HG03378 (cell line): ENCODE measurements around the gene CLDN24.
"Not testable (repeated sequence)": the region's sequence is repeated elsewhere in the genome, so short reads cannot be mapped to it uniquely, and the experiment has no call there.

Source experiments
- ATAC-seq: cut with Tn5 transposase; IDR thresholded peaks from one replicate; pipeline ENCODE4 v1.9.1; 2021; ENCODE audit warnings: mild to moderate bottlenecking, moderate library complexity; ENCODE audit not compliant: unreplicated experiment

The CLDN24 gene

GRCh38 chr4:183347566-183347965 lies 25.3 kb upstream of the CLDN24 start:
- ATAC-seq, result no peak

GRCh38 chr4:183347146-183347545 lies 24.9 kb upstream of the CLDN24 start:
- no peak for ATAC-seq

GRCh38 chr4:183345261-183345660 lies 23.0 kb upstream of the CLDN24 start:
- ATAC-seq, result no peak

DNA sequence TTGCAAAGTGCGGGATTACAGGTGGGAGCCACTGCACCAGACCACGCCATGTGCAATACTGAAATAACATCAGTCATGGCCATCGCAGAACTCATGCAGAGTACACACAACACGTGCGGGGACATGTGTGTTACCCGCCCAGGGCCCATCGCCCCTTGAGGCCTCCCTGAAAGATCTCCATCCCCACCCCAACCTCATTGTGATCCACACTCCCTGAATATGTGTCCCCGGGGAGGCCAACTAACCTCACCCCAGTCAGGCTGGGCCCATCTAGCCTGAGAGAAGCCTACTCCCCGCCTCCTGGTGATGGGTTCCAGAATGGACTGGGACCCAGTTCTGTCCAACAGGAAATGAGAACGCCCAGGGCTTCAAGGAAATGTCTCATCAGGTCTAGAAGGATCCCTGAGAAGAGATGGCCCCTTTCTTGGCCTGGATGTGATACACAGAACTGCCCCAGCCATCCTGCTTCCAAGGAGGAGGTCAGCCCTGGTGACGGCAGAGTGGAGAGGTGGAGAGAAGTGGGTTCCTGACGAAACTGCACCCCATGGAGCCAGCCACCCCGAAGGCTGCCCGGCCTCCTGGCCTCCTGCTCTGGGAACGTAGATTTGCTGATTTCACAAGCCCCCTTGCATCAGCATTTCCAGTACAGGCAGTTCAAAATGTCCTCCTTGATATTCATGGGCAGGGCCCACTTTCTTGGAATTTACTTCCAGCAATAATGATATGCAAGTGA lies 22.5 kb upstream of the CLDN24 start:
- no peak for ATAC-seq

DNA sequence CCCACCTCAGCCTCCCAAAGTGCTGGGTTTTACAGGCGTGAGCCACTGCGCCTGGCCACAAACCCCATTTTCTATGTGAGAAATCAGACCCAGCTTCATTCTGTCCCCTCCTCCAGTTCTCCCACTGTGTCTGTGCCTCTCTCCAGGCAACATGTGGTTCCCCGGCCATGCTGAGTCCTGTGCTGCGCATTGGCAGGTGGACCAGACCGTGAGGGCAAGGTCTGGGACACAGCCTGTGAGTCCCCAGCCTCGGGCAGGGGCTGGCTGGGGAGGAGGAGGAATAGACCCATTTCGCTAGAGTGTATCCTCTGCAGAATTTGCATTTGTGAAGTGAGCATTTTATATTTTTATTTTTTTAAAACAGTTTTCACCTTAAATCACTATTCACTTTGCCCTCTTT lies 21.5 kb upstream of the CLDN24 start:
- no peak for ATAC-seq

DNA sequence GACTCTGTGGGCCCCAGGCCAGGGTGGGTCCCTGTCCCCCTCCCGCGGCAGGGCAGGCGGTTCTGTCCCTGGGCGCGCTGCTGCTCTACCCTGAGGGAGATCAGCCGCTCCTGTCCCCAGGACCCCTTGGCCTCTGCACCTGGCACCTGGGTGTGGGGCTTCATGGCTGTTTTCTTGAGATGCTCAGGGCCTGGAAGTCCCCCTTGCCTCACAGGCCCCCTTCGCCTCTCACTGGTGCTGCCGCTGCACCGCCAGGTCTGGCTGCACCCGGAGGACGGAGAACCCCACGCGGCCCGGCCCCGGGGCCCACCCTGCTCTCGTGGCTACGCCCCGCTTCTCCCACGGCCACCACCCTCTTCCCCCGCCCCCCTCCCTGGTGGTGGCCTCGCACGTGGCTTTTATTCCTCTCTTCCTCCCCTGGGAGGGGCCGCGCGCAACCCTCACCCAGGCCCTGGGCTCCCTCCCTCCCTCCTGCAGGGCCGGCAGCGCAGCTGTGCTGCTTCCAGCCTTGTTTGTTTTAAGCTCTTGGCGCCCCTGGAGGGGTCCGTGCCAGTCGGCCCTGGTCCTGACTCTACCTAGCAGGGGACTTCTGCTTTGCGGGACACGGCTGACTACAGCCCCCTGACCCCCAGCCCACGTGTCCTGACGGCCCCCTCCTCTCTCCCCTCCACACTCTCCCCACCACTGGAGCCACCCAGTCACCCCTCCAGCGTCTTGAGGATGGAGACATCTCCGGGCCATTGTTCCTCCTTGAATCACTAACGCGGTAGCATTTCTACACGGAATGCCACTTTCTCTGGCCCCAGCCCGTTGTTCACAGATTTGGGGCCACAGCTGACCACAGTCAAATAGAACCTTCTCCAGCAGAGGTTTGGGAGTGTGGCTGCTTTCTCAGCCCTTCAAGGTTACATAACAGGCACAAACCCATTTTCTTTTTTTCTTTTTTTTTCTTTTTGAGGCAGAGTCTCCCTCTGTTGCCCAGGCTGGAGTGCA lies 20.6 kb upstream of the CLDN24 start:
- ATAC-seq, result no peak

DNA sequence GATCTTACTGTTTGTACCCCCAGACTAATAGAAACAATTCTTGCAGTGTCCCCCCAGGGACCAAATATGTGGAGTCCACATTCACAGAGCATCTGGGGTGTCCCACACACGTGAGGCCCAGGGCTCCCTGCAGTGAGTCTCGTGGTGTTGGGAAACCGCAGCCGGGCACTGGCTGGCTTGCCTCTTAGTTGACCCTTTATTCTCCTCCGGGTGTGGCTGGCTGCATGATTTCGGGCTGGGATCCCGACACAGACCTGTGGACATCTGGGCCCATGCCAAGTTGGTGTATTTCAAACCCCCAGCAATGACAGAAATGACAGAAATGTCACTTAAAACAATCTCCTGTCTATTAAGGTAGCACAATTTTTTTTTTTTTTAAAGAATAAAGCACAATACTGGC lies 15.6 kb upstream of the CLDN24 start:
- no peak for ATAC-seq

DNA sequence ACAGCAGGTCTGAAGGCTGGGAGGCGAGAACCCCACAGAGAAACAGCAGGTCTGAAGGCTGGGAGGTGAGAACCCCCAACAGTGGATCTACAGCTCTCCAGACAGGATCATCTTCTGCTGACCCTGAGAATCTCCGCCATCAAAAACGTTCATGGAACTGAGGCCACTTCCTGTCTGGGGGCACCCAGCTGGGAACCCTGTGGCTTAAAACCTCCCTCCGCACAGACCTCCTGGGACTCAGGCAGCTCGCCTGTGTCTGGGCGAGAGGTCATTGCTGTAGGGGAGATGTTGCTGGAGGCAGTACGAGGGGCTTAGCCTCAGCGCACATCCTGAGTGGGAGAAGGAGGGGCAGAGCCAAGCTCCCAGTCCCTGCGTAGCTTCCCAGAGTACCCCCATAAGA lies 15.1 kb upstream of the CLDN24 start:
- no peak for ATAC-seq

DNA sequence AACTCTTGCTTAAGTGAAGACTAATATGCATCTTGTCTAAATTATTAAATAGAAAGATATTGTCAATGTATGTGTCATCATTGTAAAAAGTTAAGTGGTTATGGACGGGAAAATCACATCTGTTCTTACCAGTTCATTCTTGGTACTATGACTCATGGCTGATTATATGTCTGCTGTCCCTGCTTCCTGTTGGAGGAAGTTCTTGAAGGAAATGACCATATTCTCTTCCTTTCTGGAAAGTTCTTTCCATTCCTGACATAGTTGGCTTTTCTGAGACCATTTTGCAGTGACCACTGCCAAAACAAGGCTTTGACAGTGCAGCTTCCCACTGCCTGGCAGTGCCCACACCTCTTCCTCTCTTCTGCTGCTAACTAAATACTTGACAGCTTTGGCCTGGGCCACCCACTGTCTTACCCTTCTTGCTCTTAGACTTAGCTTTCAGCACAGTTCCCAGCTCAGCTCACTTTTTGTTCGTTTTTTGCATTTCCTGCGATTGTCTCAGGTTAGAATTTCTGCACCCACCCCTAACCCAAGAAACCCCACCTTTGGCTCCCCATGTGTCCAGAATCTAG lies 13.2 kb upstream of the CLDN24 start:
- peak; percentile 52 for ATAC-seq

- no peak for ATAC-seq
Measured at GRCh38 chr4:183333983-183334382, 11.8 kb upstream of the CLDN24 start.

GRCh38 chr4:183333202-183333601 lies 11.0 kb upstream of the CLDN24 start:
- no peak for ATAC-seq

DNA sequence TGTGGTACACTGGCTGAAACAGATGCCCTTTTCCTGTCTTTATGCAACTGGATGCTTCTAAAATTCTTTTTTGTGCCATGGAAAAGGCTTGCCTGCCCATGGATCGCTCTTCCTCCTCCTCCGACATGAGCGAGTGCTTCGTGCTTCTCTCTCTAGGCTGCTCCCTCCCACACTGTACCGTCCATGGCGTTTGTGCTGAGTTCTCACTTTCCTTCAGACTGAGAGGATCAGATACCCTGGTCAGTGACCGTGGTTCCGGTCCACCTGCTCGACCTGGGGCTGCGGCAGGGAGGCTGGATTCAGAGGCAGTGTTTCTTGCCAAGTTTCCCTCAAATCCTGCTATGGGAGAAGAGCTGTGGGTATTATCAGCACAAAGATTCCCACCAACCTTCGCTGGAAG lies 10.2 kb upstream of the CLDN24 start:
- no peak for ATAC-seq

GRCh38 chr4:183330841-183331240 lies 8.6 kb upstream of the CLDN24 start:
- ATAC-seq, result no peak

- ATAC-seq, result no peak
Measured at GRCh38 chr4:183329954-183330742, 7.9 kb upstream of the CLDN24 start.

DNA sequence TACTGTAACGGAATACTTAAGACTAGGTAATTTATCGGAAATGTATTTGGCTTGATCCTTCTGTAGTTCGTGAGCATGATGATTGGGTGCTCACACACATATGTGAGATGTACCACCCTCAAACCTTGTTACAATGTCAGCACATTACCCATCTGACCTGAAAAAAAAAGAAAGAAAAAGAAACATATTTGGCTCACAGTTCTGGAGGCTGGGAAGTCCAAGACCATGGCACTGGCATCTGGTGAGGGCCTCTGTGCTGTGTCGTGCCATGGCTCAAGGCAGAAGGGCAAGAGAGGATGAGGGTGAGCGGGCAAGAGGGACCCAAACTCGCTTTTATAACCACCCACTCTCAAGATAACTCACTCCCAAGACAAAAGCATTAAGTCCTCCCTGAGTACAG lies 7.0 kb upstream of the CLDN24 start:
- ATAC-seq, result no peak

DNA sequence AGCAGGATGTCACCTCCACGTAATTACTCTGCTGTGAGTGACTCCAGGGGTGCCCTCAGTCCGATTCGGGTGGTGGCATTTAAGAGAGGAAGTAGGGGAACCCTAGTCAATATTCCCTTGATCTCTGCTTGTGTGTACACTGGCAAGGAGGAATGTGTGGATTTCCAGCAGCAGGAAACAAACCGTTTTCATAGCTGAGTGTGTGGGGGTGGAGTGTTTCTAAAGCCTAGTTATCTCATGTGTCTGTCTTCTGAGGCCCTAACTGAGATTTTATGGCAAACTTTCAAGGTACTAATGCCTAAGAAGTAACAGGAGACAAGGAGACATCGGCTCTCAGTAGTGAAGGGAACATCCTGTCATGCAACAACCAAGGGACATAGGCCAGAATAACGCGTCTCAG lies 6.6 kb upstream of the CLDN24 start:
- ATAC-seq, result no peak

- ATAC-seq, result no peak
Measured at GRCh38 chr4:183327827-183328226, 5.6 kb upstream of the CLDN24 start.

- ATAC-seq, result no peak
Measured at GRCh38 chr4:183326853-183327252, 4.6 kb upstream of the CLDN24 start.

GRCh38 chr4:183326387-183326786 lies 4.2 kb upstream of the CLDN24 start:
- ATAC-seq, result not testable (repeated sequence)

DNA sequence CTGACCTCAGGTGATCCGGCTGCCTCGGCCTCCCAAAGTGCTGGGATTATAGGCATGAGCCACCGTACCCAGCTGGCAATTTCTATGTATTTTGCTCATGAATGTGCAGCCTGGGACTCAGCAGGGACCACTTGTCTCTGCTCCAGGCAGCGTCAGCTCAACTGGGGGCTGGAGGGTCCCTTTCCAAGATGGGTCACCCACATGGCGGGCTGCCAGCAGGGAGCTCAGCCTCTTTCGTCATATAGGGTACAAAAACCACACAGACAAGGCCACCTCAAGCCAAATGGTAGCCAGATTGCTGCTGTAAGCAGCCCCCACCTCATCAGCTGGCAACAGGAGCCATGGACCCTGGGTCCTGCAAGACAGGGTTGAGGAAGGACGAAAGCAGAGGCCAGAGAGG lies 2.4 kb upstream of the CLDN24 start:
- ATAC-seq, result no peak

GRCh38 chr4:183324056-183324455 lies 1.8 kb upstream of the CLDN24 start:
- not testable (repeated sequence) for ATAC-seq
